HT1080 (cell line): ENCODE data around the gene OR1M1. TPM values are rescaled to one million over a fixed set of nuclear protein-coding genes. Genes with fewer than 3 reads are reported as not detected.
"Not testable (repeated sequence)": the region's sequence is repeated elsewhere in the genome, so short reads cannot be mapped to it uniquely, and the experiment has no call there.

Source experiments
- DNase-seq: peaks from one replicate; pipeline ENCODE4 v3.0.0-alpha.2; 2015; ENCODE audit warnings: low read depth
- polyA plus RNA-seq, 2 experiments: library from polyadenylated mRNA; depleted of rRNA; stranded (reverse); fragments of >200 nt; gene quantifications; 2 replicates each; pipeline ENCODE4 v1.2.3, GENCODE V29; 2015
- total RNA-seq: library from RNA; depleted of rRNA; stranded (reverse); fragments of >200 nt; shearing (Covaris generic); gene quantifications from 2 replicates; pipeline ENCODE4 v1.2.3, GENCODE V29; 2014; rRNA removed

The OR1M1 gene, protein sequence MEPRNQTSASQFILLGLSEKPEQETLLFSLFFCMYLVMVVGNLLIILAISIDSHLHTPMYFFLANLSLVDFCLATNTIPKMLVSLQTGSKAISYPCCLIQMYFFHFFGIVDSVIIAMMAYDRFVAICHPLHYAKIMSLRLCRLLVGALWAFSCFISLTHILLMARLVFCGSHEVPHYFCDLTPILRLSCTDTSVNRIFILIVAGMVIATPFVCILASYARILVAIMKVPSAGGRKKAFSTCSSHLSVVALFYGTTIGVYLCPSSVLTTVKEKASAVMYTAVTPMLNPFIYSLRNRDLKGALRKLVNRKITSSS
- not detected in 2 replicates for total RNA-seq
- polyA plus RNA-seq (2015; cell fraction: cytosol; rRNA removed): not detected in 2 replicates
- not detected in 2 replicates for polyA plus RNA-seq (2015; cell fraction: nucleus; rRNA removed)

DNA sequence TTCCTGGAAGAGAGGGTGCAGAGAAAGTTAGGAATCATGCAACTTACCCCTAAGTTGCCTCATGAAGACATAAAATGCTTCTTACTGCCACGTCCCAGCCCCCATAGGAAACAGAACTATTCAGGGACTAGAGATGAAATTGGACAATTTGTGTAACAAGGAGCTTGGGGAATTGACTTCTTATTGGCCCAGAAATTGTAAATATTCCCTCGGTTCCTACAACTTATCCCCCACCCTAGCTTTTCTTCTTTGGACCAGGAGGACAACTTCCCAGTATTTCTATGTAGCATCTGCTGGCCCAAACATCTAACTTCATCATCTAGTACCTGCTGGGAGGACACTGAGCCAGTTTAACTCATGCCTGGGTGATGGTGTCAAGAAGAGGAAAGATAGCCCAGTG is at the start of gene OR1M1:
OR1M1 (plus strand) TSS at position 301 of the 400 bp plus-strand sequence. CDS start 6,184 bp downstream, outside the sequence.
- DNase-seq: no peak

DNA sequence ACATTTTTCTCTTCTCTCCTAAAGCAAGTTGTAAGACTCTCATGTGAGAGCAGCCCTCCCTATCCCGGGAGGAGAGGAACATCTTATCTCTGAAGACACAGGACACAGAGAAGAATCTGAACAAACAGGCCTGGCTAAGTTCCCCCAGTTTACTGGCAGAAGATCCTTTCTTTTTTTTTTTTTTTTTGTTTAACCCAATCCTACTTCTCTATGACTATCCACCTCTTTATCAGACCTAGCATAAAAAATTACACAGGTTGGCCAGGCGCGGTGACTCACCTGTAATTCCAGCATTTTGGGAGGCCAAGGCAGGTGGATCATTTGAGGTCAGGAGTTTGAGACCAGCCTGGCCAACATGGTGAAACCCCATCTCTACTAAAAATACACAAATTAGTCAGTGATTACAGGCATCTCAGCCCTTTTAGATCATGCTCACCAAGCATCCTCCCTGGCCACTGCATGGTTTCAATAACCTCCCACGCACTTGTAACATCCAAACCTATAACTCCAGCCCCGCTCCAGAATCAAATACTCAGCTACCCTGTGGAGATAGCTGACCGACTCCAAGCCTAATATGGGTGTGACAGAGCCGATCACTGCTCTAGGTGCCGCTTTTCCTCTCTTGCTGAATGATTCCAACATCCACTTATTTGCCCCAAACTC is 49.3 kb upstream of the OR1M1 start:
- DNase-seq: no peak

DNA sequence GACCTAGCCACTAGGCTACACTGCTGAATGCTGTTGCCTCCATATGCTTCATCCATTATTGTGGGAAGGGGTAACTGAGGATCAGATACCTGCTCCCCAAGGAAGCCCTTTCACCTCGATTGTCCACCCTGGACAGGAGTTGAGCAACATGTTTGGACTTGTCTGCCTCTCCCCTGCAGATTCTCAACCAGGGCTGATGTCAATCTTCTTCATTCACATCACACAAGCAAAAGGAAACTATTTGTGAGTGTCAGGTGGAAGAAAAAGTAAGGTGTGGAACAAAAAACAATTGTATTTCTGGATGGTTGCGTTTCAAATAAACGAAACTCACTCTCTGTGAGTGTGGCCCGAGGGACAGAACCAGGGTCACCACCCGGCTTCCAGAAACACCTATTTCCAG is 47.1 kb upstream of the OR1M1 start:
- no peak for DNase-seq

GRCh38 chr19:9040131-9040530 is 46.7 kb upstream of the OR1M1 start:
- DNase-seq: no peak

DNA sequence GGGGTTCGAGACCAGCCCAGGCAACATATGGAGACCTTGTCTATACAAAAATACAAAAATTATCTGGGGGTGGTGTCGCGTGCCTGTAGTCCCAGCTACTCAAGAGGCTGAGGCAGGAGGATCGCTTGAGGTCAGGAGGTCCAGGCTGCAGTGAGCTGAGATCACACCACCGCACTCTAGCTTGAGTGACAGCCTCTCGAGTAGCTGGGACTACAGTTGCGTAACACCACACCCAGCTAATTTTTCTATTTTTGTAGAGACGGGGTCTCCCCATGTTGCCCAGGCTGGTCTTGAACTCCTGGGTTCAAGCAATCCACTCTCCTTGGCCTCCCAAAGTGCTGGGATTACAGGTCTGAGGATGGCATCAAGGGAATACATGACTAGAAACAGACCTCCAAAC is 45.8 kb upstream of the OR1M1 start:
- DNase-seq: no peak

GRCh38 chr19:9043524-9043923 is 43.3 kb upstream of the OR1M1 start:
- peak; percentile 9 for DNase-seq

DNA sequence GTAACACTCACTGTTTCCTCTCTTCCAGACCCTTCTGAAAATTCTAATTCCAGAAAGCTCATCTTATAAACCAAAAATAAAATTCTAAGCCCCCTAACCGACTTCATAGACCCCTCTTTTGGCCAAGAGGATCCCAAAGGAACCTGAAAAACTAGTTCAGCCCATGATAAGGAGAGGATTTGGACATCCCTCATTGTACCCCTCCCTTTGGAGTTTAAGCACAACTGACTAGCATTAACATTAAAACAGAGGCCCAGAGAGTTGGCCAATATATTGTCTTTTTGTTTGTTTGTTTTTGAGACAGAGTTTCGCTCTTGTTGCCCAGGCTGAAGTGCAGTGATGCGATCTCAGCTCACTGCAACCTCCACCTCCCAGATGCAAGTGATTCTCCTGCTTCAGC is 42.4 kb upstream of the OR1M1 start:
- no peak for DNase-seq

DNA sequence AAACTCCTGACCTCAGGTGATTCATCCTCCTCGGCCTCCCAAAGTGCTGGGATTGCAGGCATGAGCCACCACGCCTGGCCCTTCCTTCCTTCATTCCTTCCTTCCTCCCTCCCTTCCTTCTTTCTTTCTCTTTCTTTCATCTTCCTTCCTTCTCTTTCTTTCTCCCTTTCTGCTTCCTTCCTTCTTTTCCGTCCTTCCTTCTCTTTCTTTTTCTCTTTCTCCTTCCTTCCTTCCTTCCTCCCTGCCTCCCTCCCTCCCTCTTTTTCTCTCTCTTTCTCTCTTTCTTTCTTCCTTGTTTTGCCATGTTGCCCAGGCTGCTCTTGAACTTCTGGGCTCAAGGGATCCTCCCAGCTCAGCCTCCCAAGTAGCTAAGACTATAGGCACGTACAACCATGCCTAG is 40.2 kb upstream of the OR1M1 start:
- DNase-seq: no peak

GRCh38 chr19:9052894-9053293 is 34.0 kb upstream of the OR1M1 start:
- no peak for DNase-seq

GRCh38 chr19:9053674-9054073 is 33.2 kb upstream of the OR1M1 start:
- DNase-seq: not testable (repeated sequence)

- no peak for DNase-seq
These were observed 32.7 kb upstream of the OR1M1 start for GRCh38 chr19:9054207-9054606.

GRCh38 chr19:9054765-9055164 is 32.1 kb upstream of the OR1M1 start:
- no peak for DNase-seq

DNA sequence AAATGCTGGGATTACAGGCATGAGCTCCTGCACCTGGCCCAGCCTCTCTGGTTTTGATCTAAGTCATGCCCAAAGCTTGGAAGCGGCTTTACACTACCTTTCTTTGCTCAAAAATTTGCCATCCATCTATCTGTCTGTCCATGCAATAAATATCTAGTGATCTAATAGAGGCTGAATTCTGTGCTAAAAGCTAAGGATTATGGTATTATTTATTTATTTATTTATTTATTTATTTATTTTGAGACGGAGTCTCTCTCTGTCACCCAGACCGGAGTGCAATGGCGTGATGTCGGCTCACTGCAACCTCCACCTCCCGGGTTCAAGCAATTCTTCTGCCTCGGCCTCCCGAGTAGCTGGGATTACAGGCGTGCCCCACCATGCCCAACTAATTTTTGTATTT is 30.7 kb upstream of the OR1M1 start:
- not testable (repeated sequence) for DNase-seq

DNA sequence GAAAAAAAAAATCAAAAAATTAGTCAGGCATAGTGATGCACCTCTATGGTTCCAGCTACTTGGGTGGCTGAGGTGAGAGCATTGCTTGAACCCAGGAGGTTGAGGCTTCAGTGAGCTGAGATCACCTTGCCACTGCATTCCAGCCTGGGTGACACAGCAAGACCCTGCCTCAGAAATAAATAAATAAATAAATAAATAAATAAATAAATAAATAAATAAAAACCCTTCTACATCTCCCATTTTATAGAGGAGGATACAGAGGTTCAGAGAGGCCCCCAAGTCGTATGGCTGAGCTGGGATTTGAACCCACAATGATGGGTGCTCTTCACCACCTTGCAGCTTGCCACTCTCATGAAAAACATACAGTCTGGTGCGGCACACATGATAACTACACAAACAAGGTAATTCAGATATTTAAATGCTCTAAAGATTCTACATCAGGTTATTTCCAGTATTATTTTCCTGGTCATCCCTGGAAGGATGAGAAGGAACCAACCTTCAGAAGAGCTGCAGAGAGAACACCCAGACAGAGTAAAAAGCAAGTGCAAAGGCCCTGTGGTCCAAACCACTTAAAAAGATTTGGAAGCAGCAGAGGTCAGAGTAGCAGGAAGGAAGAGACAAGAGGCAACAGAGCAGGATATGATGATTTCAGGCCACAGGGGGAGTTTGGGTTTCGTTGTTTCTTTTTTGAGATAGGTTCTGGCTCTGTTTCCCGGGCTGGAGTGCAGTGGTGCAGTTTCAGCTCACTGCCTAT is 29.2 kb upstream of the OR1M1 start:
- DNase-seq: no peak

DNA sequence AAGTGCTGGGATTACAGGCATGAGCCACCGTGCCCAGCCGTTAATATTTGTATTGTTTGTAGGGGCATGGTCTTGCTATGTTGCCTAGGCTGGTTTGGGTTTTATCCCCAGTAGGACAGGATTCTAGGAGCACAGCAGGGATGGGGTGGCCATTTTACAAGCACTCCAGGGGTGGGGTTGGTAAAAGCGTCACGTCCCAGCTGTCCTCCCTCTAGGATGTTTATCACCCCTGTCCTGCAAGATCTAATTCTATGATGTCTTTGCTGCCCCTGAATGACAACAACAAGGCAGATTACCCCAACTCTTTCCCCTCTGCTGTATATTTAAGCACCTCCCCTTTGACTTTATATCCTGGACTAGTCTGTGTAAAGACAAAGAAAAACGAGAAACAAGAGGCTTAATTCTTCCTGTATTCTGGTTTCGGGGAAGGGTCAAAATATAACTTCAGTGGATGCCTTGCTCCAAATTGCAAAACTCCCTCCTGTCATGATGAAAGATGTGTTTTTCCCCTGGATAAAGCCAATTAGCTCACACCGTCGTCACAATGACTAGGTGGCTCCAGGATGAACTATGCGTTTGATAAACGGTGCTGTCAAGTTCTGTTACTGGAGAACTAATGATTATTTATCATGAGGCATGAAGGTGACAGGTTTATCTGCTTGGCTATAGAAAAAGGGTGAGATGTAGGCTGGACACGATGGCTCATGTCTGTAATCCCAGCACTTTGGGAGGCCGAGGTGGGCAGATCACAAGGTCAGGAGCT is 27.8 kb upstream of the OR1M1 start:
- no peak for DNase-seq

DNA sequence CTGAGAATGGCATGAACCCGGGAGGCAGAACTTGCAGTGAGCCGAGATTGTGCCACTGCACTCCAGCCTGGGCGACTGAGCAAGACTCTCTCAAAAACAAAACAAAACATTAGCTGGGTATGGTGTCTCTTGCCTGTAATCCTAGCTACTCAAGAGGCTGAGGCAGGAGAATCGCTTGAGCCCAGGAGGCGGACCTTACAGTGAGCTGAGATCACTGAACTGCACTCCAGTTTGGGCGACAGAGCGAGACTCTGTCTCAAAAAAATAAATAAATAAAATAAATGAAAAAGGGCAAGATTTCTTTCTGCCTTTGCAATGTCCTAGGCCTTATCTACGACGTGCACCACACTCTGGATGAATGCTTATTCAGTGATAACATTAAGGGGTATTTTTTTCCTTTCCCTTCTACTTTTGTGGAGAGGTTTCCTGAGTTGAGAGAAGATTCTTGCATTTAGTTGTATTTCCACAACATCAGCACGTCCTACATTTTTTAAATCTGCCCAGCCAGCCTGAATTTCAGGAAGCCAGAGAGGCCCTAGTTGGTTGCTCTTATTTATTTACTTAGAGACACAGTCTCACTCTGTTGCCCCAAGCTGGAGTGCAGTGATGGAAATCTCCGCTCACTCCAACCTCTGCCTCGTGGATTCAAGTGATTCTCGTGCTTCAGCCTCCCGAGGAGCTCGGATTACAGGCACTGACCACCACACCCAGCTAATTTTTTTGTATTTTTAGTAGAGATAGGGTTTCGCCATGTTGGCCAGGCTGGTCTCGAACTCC is 26.1 kb upstream of the OR1M1 start:
- no peak for DNase-seq

DNA sequence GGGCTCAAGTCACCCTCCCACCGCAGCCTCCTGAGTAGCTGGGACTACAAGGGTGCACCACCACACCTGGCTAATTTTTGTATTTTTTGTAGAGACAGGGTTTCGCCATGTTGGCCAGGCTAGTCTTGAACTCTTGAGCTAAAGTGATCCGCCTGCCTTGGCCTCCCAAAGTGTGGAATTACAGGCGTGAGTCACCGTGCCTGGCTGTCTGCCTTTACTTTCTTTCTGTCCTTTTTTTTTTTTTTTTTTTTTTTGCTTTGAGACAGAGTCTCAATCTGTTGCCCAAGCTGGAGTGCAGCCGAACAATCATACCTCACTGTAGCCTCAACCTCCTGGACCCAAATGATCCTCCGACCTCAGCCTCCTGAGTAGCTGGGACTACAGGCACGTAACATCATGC is 25.0 kb upstream of the OR1M1 start:
- no peak for DNase-seq

GRCh38 chr19:9065457-9066014 is 21.3 kb upstream of the OR1M1 start:
- no peak for DNase-seq

- no peak for DNase-seq
These were observed 16.8 kb upstream of the OR1M1 start for GRCh38 chr19:9070066-9070465.

DNA sequence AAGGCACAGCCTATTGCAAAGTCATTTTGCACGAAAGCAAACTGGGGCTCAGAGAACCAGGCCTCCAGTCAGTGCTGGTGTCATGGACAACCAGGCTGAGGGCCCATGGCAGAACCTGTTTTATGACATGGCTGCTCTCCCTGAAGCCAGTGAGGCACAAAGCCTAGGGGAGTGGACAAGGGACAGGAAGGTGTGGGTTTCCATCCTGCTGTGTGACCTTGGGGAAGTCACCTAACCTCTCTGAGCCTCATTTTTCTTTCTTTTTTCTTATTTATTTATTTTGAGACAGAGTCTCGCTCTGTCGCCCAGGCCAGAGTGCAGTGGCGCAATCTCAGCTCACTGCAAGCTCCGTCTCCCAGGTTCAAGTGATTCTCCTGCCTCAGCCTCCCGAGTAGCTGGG is 15.1 kb upstream of the OR1M1 start:
- DNase-seq: not testable (repeated sequence)
